Right ventricle myocardium inferior (tissue), 1 donor: ENCODE results near the gene ZNF827. TPM values are rescaled to one million over a fixed set of nuclear protein-coding genes. Genes with fewer than 3 reads are reported as not detected.

Source experiments
- ATAC-seq: fragments of 200-7000 bp; cut with Tn5 transposase; one replicate; pipeline ENCODE4 v1.9.1; 2020; ENCODE audit warnings: mild to moderate bottlenecking, moderate library complexity
- DNase-seq: peaks from one replicate; pipeline ENCODE4 v3.0.0; 2021; ENCODE audit errors: missing footprints
- intact Hi-C: fragments of 100-400 bp; cut with DNase I; formaldehyde crosslinking; loops from one replicate; pipeline ENCODE4 v1.11.0; 2022
- total RNA-seq: library from RNA; stranded (reverse); fragmentation: NEBNext Ultra II Directional; extraction: Animal tissue kit (Norgen Biotek cat#: 25700); gene quantifications from one replicate; pipeline ENCODE4 v1.2.1, GENCODE V29; 2021
- donor health status: DM: no; HTN: yes; CAD: no; lungs with severe emphysema.

ZNF827 gene
- total RNA-seq, 1 donor from 2014 or later, result 11.9 TPM

GRCh38 chr4:145821766-145822165 is 116.9 kb downstream of the ZNF827 start:
- intact Hi-C loops, result no loop called here
- DNase-seq (no peak), ATAC-seq (no peak)

GRCh38 chr4:145820407-145820806 is 118.2 kb downstream of the ZNF827 start:
- ATAC-seq, result no peak
- intact Hi-C loops, result no loop called here
- no peak for DNase-seq

GRCh38 chr4:145819853-145820181 is 118.8 kb downstream of the ZNF827 start:
- intact Hi-C loops, result no loop called here
- ATAC-seq (peak; percentile 62), DNase-seq (no peak)

- ATAC-seq (peak; percentile 50), DNase-seq (no peak)
- intact Hi-C loops, result no loop called here
These were observed 119.3 kb downstream of the ZNF827 start for GRCh38 chr4:145819101-145819852.

- intact Hi-C loops, result no loop called here
- ATAC-seq (no peak), DNase-seq (no peak)
These were observed 120.6 kb downstream of the ZNF827 start for GRCh38 chr4:145818011-145818410.

GRCh38 chr4:145816091-145816490 is 122.5 kb downstream of the ZNF827 start:
- ATAC-seq (no peak), DNase-seq (no peak)
- intact Hi-C loops, result no loop called here

- DNase-seq, result no peak
- intact Hi-C loops, result no loop called here
- no peak for ATAC-seq
These were observed 123.0 kb downstream of the ZNF827 start for GRCh38 chr4:145815626-145816025.

- intact Hi-C loops, result no loop called here
- ATAC-seq (no peak), DNase-seq (no peak)
These were observed 123.5 kb downstream of the ZNF827 start for GRCh38 chr4:145815027-145815612.

- ATAC-seq (no peak), DNase-seq (no peak)
- intact Hi-C loops, result no loop called here
These were observed 124.4 kb downstream of the ZNF827 start for GRCh38 chr4:145814246-145814645.

GRCh38 chr4:145812919-145813318 is 125.7 kb downstream of the ZNF827 start:
- ATAC-seq, result no peak
- intact Hi-C loops, result no loop called here
- no peak for DNase-seq

GRCh38 chr4:145808848-145809512 is 129.6 kb downstream of the ZNF827 start:
- ATAC-seq (no peak), DNase-seq (no peak)
- intact Hi-C loops, result loop anchor here (10.0 kb wide), 1 partner anchor 184 kb away; no protein-coding TSS in a partner anchor

GRCh38 chr4:145808021-145808650 is 130.5 kb downstream of the ZNF827 start:
- ATAC-seq, result no peak
- intact Hi-C loops, result loop anchor here (10.0 kb wide), 1 partner anchor 183 kb away; no protein-coding TSS in a partner anchor
- DNase-seq, result no peak

- intact Hi-C loops, result loop anchor here (10.0 kb wide), 1 partner anchor 181 kb away; no protein-coding TSS in a partner anchor
- no peak for ATAC-seq
These were observed 133.1 kb downstream of the ZNF827 start for GRCh38 chr4:145805490-145805889.

GRCh38 chr4:145804116-145804515 is 134.5 kb downstream of the ZNF827 start:
- peak; percentile 89 for ATAC-seq
- DNase-seq, result no peak
- intact Hi-C loops, result loop anchor here (10.0 kb wide), 1 partner anchor 179 kb away; no protein-coding TSS in a partner anchor

More at GRCh38 chr4:145805490-145805889, 133.1 kb downstream of the ZNF827 start:
- DNase-seq, result no peak

- ATAC-seq (no peak), DNase-seq (no peak)
- intact Hi-C loops, result no loop called here
These were observed 139.4 kb downstream of the ZNF827 start for GRCh38 chr4:145799223-145799622.

- intact Hi-C loops, result no loop called here
- DNase-seq, result no peak
- no peak for ATAC-seq
These were observed 141.3 kb downstream of the ZNF827 start for GRCh38 chr4:145797278-145797677.

GRCh38 chr4:145796346-145796745 is 142.3 kb downstream of the ZNF827 start:
- ATAC-seq (no peak), DNase-seq (no peak)
- intact Hi-C loops, result no loop called here

GRCh38 chr4:145795521-145795920 is 143.1 kb downstream of the ZNF827 start:
- ATAC-seq (no peak), DNase-seq (no peak)
- intact Hi-C loops, result no loop called here

- ATAC-seq, result no peak
- DNase-seq, result no peak
- intact Hi-C loops, result no loop called here
These were observed 146.2 kb downstream of the ZNF827 start for GRCh38 chr4:145792429-145792828.
